Measurements from ENCODE around the gene GJB6.
"Not testable (repeated sequence)": the region's sequence is repeated elsewhere in the genome, so short reads cannot be mapped to it uniquely, and the experiment has no call there.

The GJB6 gene

GRCh38 chr13:20231839-20232555, at the start of gene GJB6:
Gene GJB6, minus strand, starts transcription at chr13:20232319. Its CDS starts 8,839 bp downstream, at chr13:20223480.
- FAIRE-seq, result no peak

GRCh38 chr13:20276901-20277300, 44.8 kb upstream of the GJB6 start:
- not testable (repeated sequence) for FAIRE-seq

GRCh38 chr13:20274466-20274865, 42.3 kb upstream of the GJB6 start:
- FAIRE-seq, result no peak

GRCh38 chr13:20272588-20273171, 40.6 kb upstream of the GJB6 start:
- FAIRE-seq, result no peak

- FAIRE-seq, result no peak
Observed at GRCh38 chr13:20272104-20272503, 40.0 kb upstream of the GJB6 start.

GRCh38 chr13:20271441-20271840, 39.3 kb upstream of the GJB6 start:
- FAIRE-seq, result no peak

GRCh38 chr13:20270163-20270865, 38.2 kb upstream of the GJB6 start:
- FAIRE-seq, result no peak

- no peak for FAIRE-seq
Observed at GRCh38 chr13:20264271-20265018, 32.3 kb upstream of the GJB6 start.

- FAIRE-seq, result no peak
Observed at GRCh38 chr13:20263393-20264044, 31.4 kb upstream of the GJB6 start.

GRCh38 chr13:20258963-20259288, 26.8 kb upstream of the GJB6 start:
- FAIRE-seq, result no peak

- no peak for FAIRE-seq
Observed at GRCh38 chr13:20258208-20258962, 26.3 kb upstream of the GJB6 start.

- no peak for FAIRE-seq
Observed at GRCh38 chr13:20254076-20254475, 22.0 kb upstream of the GJB6 start.

- no peak for FAIRE-seq
Observed at GRCh38 chr13:20249913-20250312, 17.8 kb upstream of the GJB6 start.

- FAIRE-seq, result no peak
Observed at GRCh38 chr13:20247963-20248362, 15.8 kb upstream of the GJB6 start.

GRCh38 chr13:20247403-20247802, 15.3 kb upstream of the GJB6 start:
- FAIRE-seq, result no peak

GRCh38 chr13:20241593-20241992, 9.5 kb upstream of the GJB6 start:
- FAIRE-seq, result no peak

GRCh38 chr13:20239748-20240147, 7.6 kb upstream of the GJB6 start:
- no peak for FAIRE-seq

- FAIRE-seq, result no peak
Observed at GRCh38 chr13:20232556-20233277, 598 bp upstream of the GJB6 start.

- no peak for FAIRE-seq
Observed at GRCh38 chr13:20230913-20231838, 943 bp downstream of the GJB6 start.

- no peak for FAIRE-seq
Observed at GRCh38 chr13:20227730-20228129, 4.4 kb downstream of the GJB6 start.
